ENCODE measurements around the gene STON1. TPM values are rescaled to one million over a fixed set of nuclear protein-coding genes. Genes with fewer than 3 reads are reported as not detected.
A peak's percentile ranks its signal among the peaks of the same experiment; 100 is the strongest.

The STON1 gene
- total RNA-seq, 6 experiments from 2014 or later = 1.1 to 4.3 (median 1.6) TPM

GRCh38 chr2:48529194-48529593 is 760 bp upstream of the STON1 start:
- TF ChIP-seq, protein P1, sequence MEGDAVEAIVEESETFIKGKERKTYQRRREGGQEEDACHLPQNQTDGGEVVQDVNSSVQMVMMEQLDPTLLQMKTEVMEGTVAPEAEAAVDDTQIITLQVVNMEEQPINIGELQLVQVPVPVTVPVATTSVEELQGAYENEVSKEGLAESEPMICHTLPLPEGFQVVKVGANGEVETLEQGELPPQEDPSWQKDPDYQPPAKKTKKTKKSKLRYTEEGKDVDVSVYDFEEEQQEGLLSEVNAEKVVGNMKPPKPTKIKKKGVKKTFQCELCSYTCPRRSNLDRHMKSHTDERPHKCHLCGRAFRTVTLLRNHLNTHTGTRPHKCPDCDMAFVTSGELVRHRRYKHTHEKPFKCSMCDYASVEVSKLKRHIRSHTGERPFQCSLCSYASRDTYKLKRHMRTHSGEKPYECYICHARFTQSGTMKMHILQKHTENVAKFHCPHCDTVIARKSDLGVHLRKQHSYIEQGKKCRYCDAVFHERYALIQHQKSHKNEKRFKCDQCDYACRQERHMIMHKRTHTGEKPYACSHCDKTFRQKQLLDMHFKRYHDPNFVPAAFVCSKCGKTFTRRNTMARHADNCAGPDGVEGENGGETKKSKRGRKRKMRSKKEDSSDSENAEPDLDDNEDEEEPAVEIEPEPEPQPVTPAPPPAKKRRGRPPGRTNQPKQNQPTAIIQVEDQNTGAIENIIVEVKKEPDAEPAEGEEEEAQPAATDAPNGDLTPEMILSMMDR (IDR thresholded peaks at IDR 0.05) = no peak
- no peak for TF ChIP-seq POLR2A (IDR thresholded peaks at IDR 0.05)
- Histone ChIP-seq H3K9me3 (no peaks in the 10 kb centered on the region), H3K27ac (no peak overlapping the region), H3K4me1 (peaks cover 0 to 10% (median 0%) of the 10 kb centered on the region in 4 donors), H3K4me3 (no peak overlapping the region), H3K36me3 (no peaks in the 10 kb centered on the region), H3K27me3 (no peaks in the 10 kb centered on the region)
- WGBS (ENCODE audit: insufficient coverage, low coverage, low lambda C conversion rate, missing lambda C conversion rate) = 53% methylated on average over 5 of the region's 7 CpGs
- ATAC-seq (no peak), DNase-seq (no peak)
- intact Hi-C loops (cut with DNase I) = no loop called here

- Histone ChIP-seq H3K4me1 (peaks cover 0 to 10% (median 0%) of the 10 kb centered on the region in 4 donors), H3K9me3 (no peaks in the 10 kb centered on the region), H3K36me3 (no peaks in the 10 kb centered on the region), H3K27me3 (no peaks in the 10 kb centered on the region), H3K4me3 (peak overlapping the region; percentile 47 to 66 (median 63)), H3K27ac (peak overlapping the region in 1 of 3 donors; percentile 33)
- TF ChIP-seq POLR2A (IDR thresholded peaks at IDR 0.05) = no peak
- TF ChIP-seq, protein P1 (IDR thresholded peaks at IDR 0.05) = no peak
- 4% methylated on average over 11 of the region's 15 CpGs for WGBS (ENCODE audit: insufficient coverage, low coverage, low lambda C conversion rate, missing lambda C conversion rate)
- ATAC-seq (peak in 1 of 4 donors; percentile 5), DNase-seq (no peak)
- intact Hi-C loops (cut with DNase I) = no loop called here
Measured at GRCh38 chr2:48529676-48530032, 300 bp upstream of the STON1 start.

DNA sequence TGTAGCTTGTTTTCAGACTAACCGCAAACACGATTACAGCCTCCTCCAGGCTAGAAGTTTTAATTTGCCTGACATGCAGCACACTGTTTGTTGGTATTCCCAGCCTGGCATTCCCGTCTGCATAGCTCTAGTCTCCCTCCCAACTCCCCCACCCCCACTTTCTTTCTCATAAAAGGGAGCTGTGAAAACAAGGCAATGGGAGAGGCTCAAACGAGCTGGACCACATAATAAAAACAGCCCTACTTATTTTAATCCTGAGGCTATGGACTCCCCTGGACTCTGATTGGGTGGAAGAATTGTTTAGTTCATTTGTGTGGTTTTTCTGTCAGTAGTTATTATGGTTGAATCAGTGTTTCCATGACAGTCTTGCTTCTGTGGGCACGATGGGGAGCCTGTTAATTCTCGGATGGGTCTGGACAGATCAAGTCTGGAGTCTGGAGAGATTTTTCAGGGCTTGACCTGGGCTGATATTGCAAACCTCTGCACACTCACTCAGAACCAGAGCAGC is 1.2 kb downstream of the STON1 start:
- 49% methylated on average over 6 of the region's 6 CpGs for WGBS (ENCODE audit: insufficient coverage, low coverage, low lambda C conversion rate, missing lambda C conversion rate)
- no peaks in the 10 kb centered on the region for H3K27me3 ChIP-seq
- TF ChIP-seq POLR2A (IDR thresholded peaks at IDR 0.05) = no peak
- TF ChIP-seq, protein P1 (IDR thresholded peaks at IDR 0.05) = no peak
- DNase-seq (no peak), ATAC-seq (no peak)
- H3K4me1 ChIP-seq = peaks cover 0 to 10% (median 0%) of the 10 kb centered on the region in 4 donors
- H3K4me3 ChIP-seq = peak overlapping the region; percentile 47 to 66 (median 63)
- no peaks in the 10 kb centered on the region for H3K36me3 ChIP-seq
- H3K27ac ChIP-seq = peak overlapping the region in 2 of 3 donors; percentile 26 to 53
- H3K9me3 ChIP-seq = no peaks in the 10 kb centered on the region
- intact Hi-C loops (cut with DNase I) = no loop called here

- Histone ChIP-seq H3K27ac (no peak overlapping the region), H3K4me3 (no peak overlapping the region)
Measured at GRCh38 chr2:48532174-48532573, 2.2 kb downstream of the STON1 start.

More at GRCh38 chr2:48532174-48532573, 2.2 kb downstream of the STON1 start:
- no peak for ATAC-seq
- Histone ChIP-seq H3K27me3 (no peaks in the 10 kb centered on the region), H3K36me3 (no peaks in the 10 kb centered on the region), H3K9me3 (no peaks in the 10 kb centered on the region), H3K4me1 (peaks cover 0 to 10% (median 0%) of the 10 kb centered on the region in 4 donors)
- 100% methylated on average over 2 of the region's 7 CpGs for WGBS (ENCODE audit: insufficient coverage, low coverage, low lambda C conversion rate, missing lambda C conversion rate)
- no peak for DNase-seq
- intact Hi-C loops (cut with DNase I) = no loop called here
- no peak for TF ChIP-seq POLR2A (IDR thresholded peaks at IDR 0.05)
- TF ChIP-seq, protein P1 (IDR thresholded peaks at IDR 0.05) = no peak

Measured in right lobe of liver (tissue), 6 donors.